Esophagus muscularis mucosa (tissue), 4 donors: ENCODE measurements around the gene ZFAND2A.

Experiments
- EP300 ChIP-seq: sonication (generic); formaldehyde crosslinking; IDR thresholded peaks from one replicate; pipeline ENCODE4 v1.6.1; 2017; ENCODE audit warnings: antibody characterized with exemption
- POLR2A ChIP-seq: fragments of 450-650 bp; IDR thresholded peaks from one replicate; pipeline ENCODE4 v1.6.1; 2017; ENCODE audit warnings: antibody characterized with exemption, moderate library complexity, mild to moderate bottlenecking, low read depth
- TF ChIP-seq, protein P1 (sequence below), 3 experiments: fragments of 200-600 bp in 2 of 3; fragments of 450-650 bp in 1 of 3; sonication (generic) in 2 of 3; IDR thresholded peaks; one replicate each; pipeline ENCODE4 v1.5.1; 2017 to 2019; ENCODE audit warnings: antibody characterized with exemption in 3 of 3, mild to moderate bottlenecking in 2 of 3, moderate library complexity in 1 of 3

GRCh38 chr7:1201916-1202315 lies 41.9 kb upstream of the ZFAND2A start:
- TF ChIP-seq, protein P1, sequence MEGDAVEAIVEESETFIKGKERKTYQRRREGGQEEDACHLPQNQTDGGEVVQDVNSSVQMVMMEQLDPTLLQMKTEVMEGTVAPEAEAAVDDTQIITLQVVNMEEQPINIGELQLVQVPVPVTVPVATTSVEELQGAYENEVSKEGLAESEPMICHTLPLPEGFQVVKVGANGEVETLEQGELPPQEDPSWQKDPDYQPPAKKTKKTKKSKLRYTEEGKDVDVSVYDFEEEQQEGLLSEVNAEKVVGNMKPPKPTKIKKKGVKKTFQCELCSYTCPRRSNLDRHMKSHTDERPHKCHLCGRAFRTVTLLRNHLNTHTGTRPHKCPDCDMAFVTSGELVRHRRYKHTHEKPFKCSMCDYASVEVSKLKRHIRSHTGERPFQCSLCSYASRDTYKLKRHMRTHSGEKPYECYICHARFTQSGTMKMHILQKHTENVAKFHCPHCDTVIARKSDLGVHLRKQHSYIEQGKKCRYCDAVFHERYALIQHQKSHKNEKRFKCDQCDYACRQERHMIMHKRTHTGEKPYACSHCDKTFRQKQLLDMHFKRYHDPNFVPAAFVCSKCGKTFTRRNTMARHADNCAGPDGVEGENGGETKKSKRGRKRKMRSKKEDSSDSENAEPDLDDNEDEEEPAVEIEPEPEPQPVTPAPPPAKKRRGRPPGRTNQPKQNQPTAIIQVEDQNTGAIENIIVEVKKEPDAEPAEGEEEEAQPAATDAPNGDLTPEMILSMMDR (IDR thresholded peaks at IDR 0.05) = no peak
- TF ChIP-seq EP300 = no peak
- no peak for TF ChIP-seq POLR2A
